Measurements from ENCODE around the gene GALNT17.

Gene GALNT17

DNA sequence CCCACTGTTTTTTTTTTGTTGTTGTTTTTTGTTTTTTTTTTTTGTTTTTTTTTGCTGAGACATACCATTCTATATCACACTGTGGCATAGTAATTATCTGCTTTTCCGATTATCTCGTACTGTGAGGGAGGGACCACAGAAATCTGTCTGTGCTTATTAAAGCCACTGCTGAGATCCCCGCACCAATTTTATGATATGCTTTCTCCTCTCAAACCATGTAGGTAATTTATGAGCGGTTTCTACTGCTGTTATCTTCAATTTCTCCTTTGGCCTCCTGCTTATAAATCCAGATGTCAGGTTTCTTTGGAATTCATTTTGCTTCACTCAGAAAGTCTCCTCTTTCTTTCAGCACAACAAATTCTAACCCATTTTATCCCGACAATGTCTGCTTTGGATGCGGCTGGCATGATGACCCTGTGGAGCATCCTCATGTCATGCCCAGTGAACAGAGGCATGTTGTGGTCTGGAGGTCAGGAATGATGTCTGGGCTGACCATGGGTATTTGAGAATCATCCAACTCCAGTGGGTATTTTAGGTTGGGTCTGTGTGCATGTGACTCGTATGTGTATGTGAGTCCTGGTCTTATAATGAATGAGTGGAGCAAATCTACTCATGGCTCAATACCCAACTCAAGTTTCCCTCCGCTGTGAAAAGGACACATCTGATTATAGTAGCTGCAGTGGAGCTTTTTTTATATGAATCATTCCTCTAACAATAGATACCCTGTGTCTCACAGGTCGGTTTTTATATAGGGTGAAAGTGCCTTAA, 213.4 kb downstream of the GALNT17 start:
- no peak for DNase-seq

DNA sequence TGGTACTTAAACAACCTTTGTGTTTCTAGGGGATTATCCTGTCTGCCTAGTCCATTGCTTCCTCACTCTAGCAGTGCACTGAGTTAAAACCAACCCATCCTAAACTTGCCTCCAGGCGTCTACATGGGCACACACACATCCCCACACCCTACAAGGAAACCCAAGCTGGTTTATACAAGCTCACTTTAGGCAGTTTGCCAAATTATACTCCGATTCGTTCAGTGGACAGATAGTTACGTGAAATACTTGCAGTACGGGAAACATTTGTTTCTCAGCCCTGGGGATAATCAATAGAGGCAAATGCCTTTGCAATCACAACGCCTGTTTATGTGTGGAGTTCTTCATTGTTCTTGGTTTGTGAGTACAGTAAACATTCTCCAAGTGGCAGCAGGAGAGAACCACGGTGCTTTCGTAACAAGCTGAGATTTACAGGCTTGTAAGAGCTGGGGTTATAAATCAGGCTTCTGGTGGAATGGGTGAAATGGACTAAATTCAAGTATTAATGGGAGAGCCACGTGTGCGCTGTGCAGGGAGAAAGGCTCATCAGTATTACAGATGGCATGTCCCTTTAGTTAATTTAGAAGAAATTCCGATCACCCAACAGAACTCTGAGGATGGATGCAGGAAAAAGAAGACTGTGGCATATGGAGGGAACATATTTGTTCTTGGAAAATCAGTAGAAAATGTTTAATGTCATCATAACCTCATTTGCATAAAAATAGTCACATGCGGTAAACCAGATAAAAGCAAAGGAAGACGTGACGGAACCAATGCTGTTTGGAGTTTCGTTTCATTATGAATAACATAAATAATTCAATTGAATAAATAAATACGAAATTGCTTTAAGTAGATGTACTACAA, 217.1 kb downstream of the GALNT17 start:
- no peak for DNase-seq

DNA sequence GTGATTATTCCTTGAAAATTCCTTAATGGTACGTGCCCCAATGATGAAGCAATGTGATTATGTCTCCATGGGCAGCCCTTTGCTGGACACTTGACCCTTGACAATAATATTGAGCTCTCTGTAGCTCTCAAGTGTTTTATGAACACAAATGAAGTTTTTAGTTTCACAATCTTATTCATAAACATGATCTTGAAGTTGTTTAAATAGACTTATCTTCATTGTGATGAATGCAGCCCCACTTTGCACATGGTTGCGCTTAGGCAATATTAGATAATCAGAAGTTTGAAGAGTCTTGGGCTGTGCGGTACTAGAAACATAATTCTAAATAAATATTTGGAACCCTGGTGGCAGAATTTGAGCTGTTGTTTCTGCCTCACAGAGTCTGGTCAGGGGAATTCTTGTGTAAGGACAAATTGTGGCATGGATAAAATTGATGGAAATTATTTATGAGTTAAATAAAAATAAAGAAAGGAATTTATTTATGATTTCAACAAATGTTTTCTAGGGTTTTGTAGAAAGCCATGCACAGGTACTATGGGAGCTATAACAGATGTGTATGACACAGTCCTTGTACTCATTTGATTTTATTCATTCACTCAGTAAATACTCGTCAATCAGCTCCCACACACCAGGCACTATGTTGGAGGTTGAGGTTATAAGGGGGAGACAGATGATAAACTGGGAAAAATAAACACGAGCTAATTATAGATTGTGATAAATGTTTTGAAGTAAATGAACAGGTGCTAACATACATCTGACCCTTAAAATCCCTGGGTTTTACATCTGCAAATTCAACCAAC, 217.9 kb downstream of the GALNT17 start:
- DNase-seq = no peak

DNA sequence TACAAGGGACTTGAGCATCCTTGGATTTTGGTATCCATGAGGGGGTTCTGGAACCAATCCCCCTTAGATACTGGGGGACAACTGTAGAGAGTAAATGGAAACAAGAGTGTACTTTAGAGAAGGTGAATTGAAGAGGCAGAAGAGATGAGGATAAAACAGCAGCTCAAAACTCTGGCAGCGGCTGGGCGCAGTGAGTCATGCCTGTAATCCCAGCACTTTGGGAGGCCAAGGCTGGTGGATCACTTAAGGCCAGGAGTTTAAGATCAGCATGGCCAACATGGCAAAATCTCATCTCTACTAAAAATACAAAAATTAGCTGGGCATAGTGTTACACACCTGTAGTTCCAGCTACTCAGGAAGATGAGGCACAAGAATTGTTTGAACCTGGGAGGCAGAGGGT, 218.7 kb downstream of the GALNT17 start:
- DNase-seq = no peak

DNA sequence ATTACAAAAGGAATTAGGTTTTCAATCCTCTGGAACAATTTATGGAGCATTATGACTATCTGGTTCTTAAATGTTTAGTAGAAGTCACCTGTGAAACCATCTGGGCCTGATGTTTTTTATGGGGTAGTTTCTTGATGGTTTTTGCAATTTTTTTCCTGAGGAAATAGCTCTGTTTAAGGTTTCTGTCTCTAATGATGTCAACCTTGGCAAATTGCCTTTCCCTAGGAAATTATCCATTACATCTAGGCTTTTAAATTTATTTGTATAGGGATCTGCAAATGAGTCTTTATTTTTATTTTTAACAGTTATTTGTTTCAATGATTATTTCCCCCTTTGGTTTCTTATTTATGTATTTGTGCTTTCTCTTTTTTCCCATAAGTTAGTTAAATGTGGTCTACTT, 222.8 kb downstream of the GALNT17 start:
- no peak for DNase-seq

DNA sequence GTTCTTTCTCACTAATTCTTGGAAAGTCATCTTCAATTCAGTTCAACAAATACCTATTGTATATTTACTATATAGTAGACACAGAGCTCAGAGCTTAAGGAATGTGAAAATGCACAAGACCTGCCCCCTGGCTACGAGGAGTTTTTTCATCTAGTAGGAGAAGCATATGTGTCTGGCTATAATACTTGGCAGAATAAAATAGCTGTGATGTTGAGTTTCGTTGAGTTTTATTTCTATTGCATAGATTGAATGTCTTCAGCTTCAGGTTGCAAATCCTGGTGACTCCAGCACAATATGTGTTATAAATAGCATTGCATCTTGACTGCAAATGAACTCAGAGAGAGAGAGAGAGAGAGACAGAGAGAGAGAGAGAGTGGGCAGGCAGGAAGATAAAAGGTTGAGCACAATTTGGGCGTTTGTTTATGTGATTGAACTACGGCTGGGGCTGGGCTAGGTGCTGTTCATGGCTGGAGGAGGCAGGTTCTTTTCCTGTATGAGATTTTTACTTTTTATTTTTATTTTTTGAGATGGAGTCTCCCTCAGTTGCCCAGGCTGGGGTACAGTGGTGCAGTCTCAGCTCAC, 229.6 kb downstream of the GALNT17 start:
- no peak for DNase-seq

DNA sequence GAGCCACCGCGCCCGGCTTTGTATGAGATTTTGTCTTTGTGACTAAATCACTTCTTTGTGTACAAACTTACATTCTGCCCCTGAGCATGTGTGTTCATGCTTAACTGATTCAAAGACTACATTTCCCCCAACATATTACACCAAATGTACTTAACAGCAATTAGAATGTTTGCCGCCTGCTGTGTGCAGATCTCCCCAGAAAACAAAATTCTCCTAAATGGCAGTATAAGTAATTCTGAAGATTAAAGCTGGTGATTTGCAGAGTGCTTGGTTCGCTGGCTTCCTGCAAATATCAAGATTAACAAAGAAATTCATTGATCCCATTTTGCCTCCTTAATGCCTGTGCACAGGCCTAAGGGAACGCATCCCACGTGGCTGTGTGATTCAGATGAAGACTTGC, 230.3 kb downstream of the GALNT17 start:
- no peak for DNase-seq

DNA sequence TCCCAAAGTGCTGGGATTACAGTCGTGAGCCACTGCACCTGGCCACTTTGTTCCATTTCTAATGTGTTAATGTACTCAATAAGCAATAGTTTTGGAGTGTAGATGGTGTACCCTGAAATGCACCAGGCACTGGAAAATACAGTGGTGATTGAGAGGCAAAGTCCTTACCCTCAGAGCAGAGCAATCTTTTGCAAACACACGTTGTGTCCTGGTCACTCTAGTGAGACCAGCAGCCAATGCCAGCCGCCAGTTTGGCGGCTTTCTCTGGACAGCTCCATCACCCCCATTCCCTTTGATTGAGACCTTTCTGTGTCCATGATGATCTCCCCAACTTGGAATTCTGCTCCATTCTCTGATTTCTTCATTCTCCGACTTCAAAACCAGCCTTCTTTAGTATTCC, 231.3 kb downstream of the GALNT17 start:
- no peak for DNase-seq

DNA sequence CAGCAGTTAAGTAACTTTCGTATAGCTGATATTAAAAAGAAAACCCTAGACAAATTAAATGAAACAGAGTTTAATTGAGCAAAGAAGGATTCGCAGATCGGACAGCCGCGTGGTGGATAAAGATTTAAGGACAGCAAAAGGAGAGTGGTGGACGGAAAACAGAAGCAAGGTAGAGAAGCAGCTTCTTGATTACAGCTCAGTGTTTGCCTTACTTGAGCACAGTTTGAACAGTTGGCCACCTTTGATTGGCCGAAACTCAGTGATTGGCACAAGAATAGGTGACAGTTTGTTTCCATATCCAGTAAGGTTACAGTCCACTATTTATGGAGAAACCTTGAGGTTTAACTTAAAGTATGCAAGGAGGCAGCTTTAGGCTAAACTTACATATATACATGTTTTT, 231.7 kb downstream of the GALNT17 start:
- DNase-seq = no peak

DNA sequence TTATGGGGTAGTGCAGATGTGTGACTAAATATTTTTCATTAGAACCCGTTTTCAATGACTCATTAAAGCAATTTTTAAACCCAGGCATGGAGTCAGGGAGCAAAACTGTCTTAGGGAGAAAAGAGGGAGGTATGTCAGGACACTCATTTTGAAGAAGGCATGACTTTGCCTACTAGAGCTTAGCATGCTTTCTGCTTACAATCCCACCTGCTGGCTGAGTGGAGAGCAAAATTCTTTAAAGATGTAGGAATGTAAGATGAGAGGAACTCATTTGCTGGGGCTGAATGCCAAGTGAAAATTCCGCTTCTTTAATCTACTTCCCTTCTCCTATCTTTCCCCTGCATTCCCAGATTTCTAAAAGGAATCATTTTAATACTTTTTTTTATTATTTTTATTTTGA, 232.6 kb downstream of the GALNT17 start:
- no peak for DNase-seq

DNA sequence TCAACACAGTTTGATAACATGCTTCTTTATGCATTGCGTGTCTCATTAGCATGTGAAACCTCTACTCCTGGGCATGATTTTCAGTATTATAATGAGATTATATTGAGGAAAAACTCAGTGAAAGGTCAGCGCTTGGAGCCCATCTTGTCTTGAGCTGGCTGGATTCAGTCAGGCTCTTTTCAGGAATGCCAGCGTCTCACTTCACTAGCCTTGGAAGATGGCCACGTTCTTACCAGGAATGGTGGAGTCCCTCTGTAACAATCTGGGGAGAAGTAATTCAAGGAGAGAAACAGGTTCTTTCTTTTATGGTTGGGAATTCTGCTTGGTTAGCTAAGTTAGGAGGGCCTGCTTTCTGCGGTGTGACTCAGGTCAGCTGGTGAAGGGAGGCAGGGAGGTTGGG, 241.0 kb downstream of the GALNT17 start:
- no peak for DNase-seq

DNA sequence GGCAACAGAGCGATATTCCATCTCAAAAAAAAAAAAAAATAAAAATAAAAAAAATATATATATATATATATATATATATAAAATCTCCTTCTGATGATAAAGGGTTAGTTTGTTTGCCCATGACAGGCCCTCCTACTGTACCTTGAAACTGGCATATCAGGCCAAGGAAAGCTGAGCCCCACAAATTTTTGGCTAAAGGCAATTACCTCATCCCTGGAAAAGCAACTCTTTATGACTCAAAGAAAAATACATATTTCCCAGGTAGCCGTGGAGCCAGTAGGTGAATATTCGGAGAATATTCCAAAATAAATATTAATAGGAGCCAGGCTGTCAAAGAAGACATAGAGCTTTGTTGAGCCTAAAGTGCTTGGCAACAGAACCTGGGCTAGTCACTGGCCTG, 245.1 kb downstream of the GALNT17 start:
- no peak for DNase-seq

DNA sequence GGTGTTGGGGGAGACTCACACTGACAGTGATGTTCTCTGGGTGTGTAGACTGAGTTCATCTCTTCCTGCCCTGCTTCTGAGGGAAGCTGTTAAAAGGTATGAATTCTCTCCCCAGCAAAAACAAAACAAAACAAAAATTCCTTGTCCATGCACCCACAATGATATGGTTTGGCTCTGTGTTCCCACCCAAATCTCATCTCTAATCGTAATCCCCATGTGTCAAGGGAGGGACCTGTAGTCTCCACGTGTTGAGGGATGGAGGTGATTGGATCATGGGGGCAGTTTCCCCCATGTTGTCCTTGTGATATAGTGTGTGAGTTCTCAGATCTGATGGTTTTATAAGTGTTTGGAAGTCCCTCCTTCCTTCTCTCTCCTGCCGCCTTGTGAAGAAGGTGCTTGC, 245.5 kb downstream of the GALNT17 start:
- DNase-seq = no peak

DNA sequence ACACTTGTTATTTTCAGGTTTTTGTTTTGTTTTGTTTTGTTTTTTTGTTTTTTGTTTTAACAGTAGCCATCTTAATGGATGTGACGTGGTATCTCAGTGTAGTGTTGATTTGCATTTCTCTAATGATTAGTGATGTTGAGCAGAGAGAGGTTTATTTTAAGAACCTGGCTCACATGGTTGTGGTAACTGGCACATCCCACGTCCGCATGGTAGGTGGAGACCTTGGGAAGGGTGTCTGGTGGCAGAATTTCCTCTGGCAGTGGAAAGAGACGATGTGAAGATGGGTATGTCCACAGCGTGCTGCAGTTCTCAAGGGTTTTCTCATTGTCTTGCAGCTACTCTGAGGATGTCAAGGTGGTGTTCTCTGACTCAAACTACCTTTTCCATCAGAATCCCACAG, 252.2 kb downstream of the GALNT17 start:
- no peak for DNase-seq

DNA sequence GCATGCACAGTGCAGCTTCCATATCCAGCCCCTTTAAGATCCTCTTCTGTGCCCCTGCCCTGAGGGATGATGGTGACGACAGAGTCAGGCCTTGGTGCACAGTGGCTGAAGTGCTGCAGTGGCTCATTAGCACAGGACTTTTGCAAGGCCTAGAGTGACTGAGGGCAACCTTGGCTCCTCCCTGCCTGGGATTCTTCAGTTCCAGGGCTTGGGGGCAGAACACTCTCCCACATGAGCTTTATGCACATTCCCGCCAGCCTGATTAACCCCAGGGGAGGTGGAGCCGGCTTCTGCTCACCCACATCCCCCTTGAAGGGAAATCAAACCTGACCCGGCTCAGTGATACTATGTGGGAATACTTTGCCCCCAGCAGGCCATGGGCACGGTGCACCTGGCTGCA, 253.4 kb downstream of the GALNT17 start:
- no peak for DNase-seq

DNA sequence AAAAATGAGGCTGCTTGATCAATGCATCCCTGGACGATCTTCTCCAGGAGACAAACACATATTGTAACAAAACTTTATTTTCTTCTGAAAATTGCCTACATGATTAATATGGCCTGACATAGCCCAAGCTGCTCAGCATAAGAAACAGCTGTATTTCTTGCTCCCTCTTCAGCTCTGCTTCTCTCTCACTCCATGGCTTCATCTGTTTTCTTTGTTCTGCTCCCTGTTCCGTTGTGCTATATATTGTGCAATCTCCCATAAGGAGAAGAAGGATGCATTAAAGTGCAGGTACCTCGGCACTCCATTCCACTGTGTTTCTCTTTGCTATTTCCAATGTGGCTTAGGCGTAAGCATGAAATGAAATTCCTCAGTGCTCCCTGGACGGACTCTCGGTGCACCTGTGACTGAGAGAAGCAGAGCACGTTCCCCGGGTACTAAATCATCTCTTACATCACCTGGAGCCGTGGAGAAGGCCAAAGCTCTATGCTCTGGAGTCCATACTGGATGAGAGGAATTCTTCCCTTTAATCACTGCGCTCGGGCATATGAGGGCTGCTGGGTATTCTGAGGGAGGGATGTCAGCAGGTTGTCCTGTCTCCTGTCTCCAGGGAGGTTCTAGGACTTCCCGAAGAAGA, 254.3 kb downstream of the GALNT17 start:
- DNase-seq = no peak

DNA sequence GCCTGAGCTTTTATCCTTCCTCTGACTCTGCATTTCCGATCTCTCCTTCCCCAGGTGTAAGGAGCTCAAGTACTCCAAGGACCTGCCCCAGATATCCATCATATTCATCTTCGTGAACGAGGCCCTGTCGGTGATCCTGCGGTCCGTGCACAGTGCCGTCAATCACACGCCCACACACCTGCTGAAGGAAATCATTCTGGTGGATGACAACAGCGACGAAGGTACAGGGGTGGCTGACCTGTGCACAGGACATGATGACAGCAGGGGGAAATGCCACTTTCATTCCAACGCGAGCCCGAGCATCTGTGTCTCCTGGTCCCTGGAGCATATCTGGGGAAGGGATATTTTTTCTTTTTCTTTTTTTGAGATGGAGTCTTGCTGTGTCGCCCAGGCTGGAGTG, 256.2 kb downstream of the GALNT17 start:
- no peak for DNase-seq

DNA sequence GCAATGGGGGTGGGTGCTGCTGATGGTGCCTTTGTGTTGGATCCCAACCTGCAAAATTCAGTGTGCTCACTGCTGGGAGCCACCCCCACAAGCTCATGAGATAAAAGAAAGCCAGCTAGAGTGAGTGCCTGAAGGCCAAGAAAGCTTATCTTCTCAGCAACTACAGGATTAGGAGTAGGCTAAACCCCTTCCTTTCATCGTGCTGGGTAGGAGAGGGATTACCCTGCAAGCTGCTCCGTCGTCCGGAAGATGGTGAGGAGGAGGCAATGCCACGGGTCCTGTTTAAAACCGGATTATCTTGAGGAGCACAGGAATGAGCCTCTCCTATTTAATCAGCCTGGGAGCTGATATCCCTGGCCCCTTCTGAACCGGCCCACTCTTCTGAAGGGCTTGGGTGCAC, 258.0 kb downstream of the GALNT17 start:
- no peak for DNase-seq

DNA sequence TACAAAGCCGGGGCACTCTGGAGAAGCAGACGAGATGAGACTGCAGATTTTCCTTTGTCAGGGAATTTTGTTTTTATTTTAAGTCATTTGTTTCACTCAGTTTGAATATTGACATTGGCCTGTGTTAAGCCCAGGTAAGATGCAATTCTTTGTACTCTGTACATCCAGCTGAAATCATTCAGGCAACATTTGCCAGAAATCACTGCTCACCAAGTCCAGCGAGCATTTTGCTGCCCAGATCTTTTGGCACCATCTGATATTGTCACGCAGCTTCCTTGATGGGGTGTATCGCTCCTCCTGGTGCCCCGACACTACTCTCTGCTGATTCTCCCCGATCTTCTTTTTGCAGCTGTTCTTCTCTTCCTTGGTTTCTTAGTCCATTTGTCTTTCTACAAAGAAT, 261.7 kb downstream of the GALNT17 start:
- no peak for DNase-seq

DNA sequence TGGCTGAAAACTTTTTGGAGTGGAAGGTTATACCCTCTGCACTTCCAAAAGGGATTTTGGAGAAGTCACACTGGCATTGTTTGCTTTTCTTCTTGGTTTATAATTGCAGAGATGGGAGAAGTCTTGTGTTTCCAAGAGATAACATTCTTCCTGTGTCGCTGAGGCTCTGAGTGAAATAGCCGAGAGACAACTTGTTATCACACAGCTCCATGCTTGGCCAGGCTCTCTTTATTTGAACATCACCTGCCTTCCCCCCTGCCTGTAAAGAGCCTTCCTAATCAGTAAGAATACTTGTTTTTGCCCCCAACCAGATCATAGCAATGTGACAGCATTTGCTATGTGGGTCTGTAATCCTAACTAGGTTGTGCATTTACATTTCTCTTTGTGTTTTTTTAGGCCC, 270.7 kb downstream of the GALNT17 start:
- DNase-seq = no peak

DNA sequence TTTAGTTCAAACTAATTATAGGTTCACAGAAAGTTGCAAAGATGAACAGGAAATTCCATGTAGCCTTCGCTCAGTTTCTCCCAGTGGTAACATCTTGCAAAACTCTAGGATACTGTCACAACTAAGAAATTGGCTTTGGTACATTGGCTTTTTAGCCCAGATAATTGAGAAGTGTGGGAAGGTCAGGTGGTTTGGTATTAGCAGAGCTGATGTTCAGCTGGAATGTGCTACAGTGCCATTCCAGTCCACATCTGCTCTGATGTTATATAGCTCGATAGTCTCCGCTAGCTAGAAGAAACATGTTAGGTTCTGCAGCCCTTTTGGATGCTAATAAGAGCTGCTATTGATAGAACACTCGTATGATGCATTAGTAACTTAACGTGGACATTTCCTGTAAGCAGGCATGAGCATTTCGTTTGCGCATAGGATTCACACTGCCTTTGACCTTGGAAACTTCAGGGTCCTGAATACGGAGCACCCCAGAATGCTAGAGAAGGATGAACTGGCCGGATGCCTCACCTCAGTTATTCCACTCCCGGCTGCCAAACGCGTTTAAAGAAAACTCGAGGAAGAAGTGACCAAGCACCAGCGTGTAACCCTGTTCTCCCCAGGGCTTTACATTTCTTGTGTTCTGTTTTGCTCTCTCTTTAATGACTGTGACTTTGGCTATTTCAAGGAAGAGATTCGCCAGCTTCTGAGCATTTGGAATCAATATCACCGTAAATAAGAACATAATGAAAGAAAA, 271.4 kb downstream of the GALNT17 start:
- no peak for DNase-seq

Data from stimulated activated CD4-positive, alpha-beta T cell treated with anti-CD3 and anti-CD28 coated beads, Interleukin-4, amount 100 ng/mL, for 1 hour (primary cell).